ENCODE data around the gene HPDL.

HPDL gene

GRCh38 chr1:45303520-45304310 lies 23.0 kb upstream of the HPDL start:
- H3K27ac ChIP-seq (ENCODE audit: low read length) = peak overlapping the region; percentile 91
- peak overlapping the region; percentile 92 for H3K9ac ChIP-seq (ENCODE audit: low read depth, low read length)
- no peaks in the 10 kb centered on the region for H3K27me3 ChIP-seq (ENCODE audit: insufficient read depth, low read length)

GRCh38 chr1:45304311-45305081 lies 22.2 kb upstream of the HPDL start:
- Histone ChIP-seq H3K27ac (ENCODE audit: low read length) (peak overlapping the region; percentile 91), H3K27me3 (ENCODE audit: insufficient read depth, low read length) (no peaks in the 10 kb centered on the region)

More at GRCh38 chr1:45303520-45304310, 23.0 kb upstream of the HPDL start:
- no peaks in the 10 kb centered on the region for H3K36me3 ChIP-seq (ENCODE audit: insufficient read depth, low read depth, low read length)
- peak overlapping the region; percentile 88 for H3K4me3 ChIP-seq (ENCODE audit: low read length)
- peaks cover 34% of the 10 kb centered on the region for H3K4me1 ChIP-seq (ENCODE audit: insufficient read depth, low read length)
- H3K9me3 ChIP-seq (ENCODE audit: insufficient read depth, low read depth, low read length) = no peaks in the 10 kb centered on the region

GRCh38 chr1:45305231-45305630 lies 21.5 kb upstream of the HPDL start:
- no peaks in the 10 kb centered on the region for H3K27me3 ChIP-seq (ENCODE audit: insufficient read depth, low read length)
- H3K36me3 ChIP-seq (ENCODE audit: insufficient read depth, low read depth, low read length) = no peaks in the 10 kb centered on the region
- H3K27ac ChIP-seq (ENCODE audit: low read length) = no peak overlapping the region
- H3K9me3 ChIP-seq (ENCODE audit: insufficient read depth, low read depth, low read length) = no peaks in the 10 kb centered on the region
- peaks cover 34% of the 10 kb centered on the region for H3K4me1 ChIP-seq (ENCODE audit: insufficient read depth, low read length)
- H3K9ac ChIP-seq (ENCODE audit: low read depth, low read length) = peak overlapping the region; percentile 92; the same call in 1 of the 2 replicates
- H3K4me3 ChIP-seq (ENCODE audit: low read length) = no peak overlapping the region; the same call in 1 of the 2 replicates

More at GRCh38 chr1:45304311-45305081, 22.2 kb upstream of the HPDL start:
- Histone ChIP-seq H3K9me3 (ENCODE audit: insufficient read depth, low read depth, low read length) (no peaks in the 10 kb centered on the region), H3K9ac (ENCODE audit: low read depth, low read length) (peak overlapping the region; percentile 92; the same call in 1 of the 2 replicates), H3K4me1 (ENCODE audit: insufficient read depth, low read length) (peaks cover 34% of the 10 kb centered on the region), H3K4me3 (ENCODE audit: low read length) (peak overlapping the region; percentile 88), H3K36me3 (ENCODE audit: insufficient read depth, low read depth, low read length) (no peaks in the 10 kb centered on the region)

GRCh38 chr1:45306319-45306718 lies 20.4 kb upstream of the HPDL start:
- no peaks in the 10 kb centered on the region for H3K36me3 ChIP-seq (ENCODE audit: insufficient read depth, low read depth, low read length)
- peak overlapping the region; percentile 3; the same call in 1 of the 2 replicates for H3K4me3 ChIP-seq (ENCODE audit: low read length)
- H3K27me3 ChIP-seq (ENCODE audit: insufficient read depth, low read length) = no peaks in the 10 kb centered on the region
- peaks cover 34% of the 10 kb centered on the region for H3K4me1 ChIP-seq (ENCODE audit: insufficient read depth, low read length)
- H3K9me3 ChIP-seq (ENCODE audit: insufficient read depth, low read depth, low read length) = no peaks in the 10 kb centered on the region
- peak overlapping the region; percentile 59 for H3K27ac ChIP-seq (ENCODE audit: low read length)
- H3K9ac ChIP-seq (ENCODE audit: low read depth, low read length) = peak overlapping the region; percentile 61; the same call in 1 of the 2 replicates

GRCh38 chr1:45306905-45307304 lies 19.8 kb upstream of the HPDL start:
- Histone ChIP-seq H3K36me3 (ENCODE audit: insufficient read depth, low read depth, low read length) (no peaks in the 10 kb centered on the region), H3K27ac (ENCODE audit: low read length) (no peak overlapping the region), H3K9ac (ENCODE audit: low read depth, low read length) (peak overlapping the region; percentile 61; the same call in 1 of the 2 replicates), H3K9me3 (ENCODE audit: insufficient read depth, low read depth, low read length) (no peaks in the 10 kb centered on the region), H3K4me1 (ENCODE audit: insufficient read depth, low read length) (peaks cover 34% of the 10 kb centered on the region), H3K4me3 (ENCODE audit: low read length) (peak overlapping the region; percentile 3; the same call in 1 of the 2 replicates), H3K27me3 (ENCODE audit: insufficient read depth, low read length) (no peaks in the 10 kb centered on the region)

GRCh38 chr1:45314266-45314665 lies 12.4 kb upstream of the HPDL start:
- H3K36me3 ChIP-seq (ENCODE audit: insufficient read depth, low read depth, low read length) = no peaks in the 10 kb centered on the region
- H3K9ac ChIP-seq (ENCODE audit: low read depth, low read length) = no peak overlapping the region
- H3K27ac ChIP-seq (ENCODE audit: low read length) = no peak overlapping the region
- H3K9me3 ChIP-seq (ENCODE audit: insufficient read depth, low read depth, low read length) = no peaks in the 10 kb centered on the region
- H3K4me3 ChIP-seq (ENCODE audit: low read length) = no peak overlapping the region
- H3K4me1 ChIP-seq (ENCODE audit: insufficient read depth, low read length) = no peaks in the 10 kb centered on the region; the same call in 1 of the 2 replicates
- H3K27me3 ChIP-seq (ENCODE audit: insufficient read depth, low read length) = no peaks in the 10 kb centered on the region

- H3K4me1 ChIP-seq (ENCODE audit: insufficient read depth, low read length) = peaks cover 12% of the 10 kb centered on the region; the same call in 1 of the 2 replicates
- H3K9ac ChIP-seq (ENCODE audit: low read depth, low read length) = no peak overlapping the region
- no peaks in the 10 kb centered on the region for H3K9me3 ChIP-seq (ENCODE audit: insufficient read depth, low read depth, low read length)
- H3K36me3 ChIP-seq (ENCODE audit: insufficient read depth, low read depth, low read length) = no peaks in the 10 kb centered on the region
- H3K27me3 ChIP-seq (ENCODE audit: insufficient read depth, low read length) = no peaks in the 10 kb centered on the region
- no peak overlapping the region for H3K27ac ChIP-seq (ENCODE audit: low read length)
- no peak overlapping the region for H3K4me3 ChIP-seq (ENCODE audit: low read length)
Observed at GRCh38 chr1:45317166-45317565, 9.5 kb upstream of the HPDL start.

GRCh38 chr1:45319761-45320160 lies 6.9 kb upstream of the HPDL start:
- Histone ChIP-seq H3K9me3 (ENCODE audit: insufficient read depth, low read depth, low read length) (no peaks in the 10 kb centered on the region), H3K27me3 (ENCODE audit: insufficient read depth, low read length) (no peaks in the 10 kb centered on the region), H3K9ac (ENCODE audit: low read depth, low read length) (no peak overlapping the region), H3K4me3 (ENCODE audit: low read length) (no peak overlapping the region), H3K4me1 (ENCODE audit: insufficient read depth, low read length) (peaks cover 17% of the 10 kb centered on the region; the same call in 1 of the 2 replicates), H3K27ac (ENCODE audit: low read length) (no peak overlapping the region), H3K36me3 (ENCODE audit: insufficient read depth, low read depth, low read length) (no peaks in the 10 kb centered on the region)

GRCh38 chr1:45321444-45321843 lies 5.3 kb upstream of the HPDL start:
- no peaks in the 10 kb centered on the region for H3K9me3 ChIP-seq (ENCODE audit: insufficient read depth, low read depth, low read length)
- peak overlapping the region; percentile 64; the same call in 1 of the 2 replicates for H3K9ac ChIP-seq (ENCODE audit: low read depth, low read length)
- peaks cover 24% of the 10 kb centered on the region; the same call in 1 of the 2 replicates for H3K4me1 ChIP-seq (ENCODE audit: insufficient read depth, low read length)
- peak overlapping the region; percentile 2 for H3K27ac ChIP-seq (ENCODE audit: low read length)
- H3K4me3 ChIP-seq (ENCODE audit: low read length) = peak overlapping the region; percentile 21; the same call in 1 of the 2 replicates
- no peaks in the 10 kb centered on the region for H3K27me3 ChIP-seq (ENCODE audit: insufficient read depth, low read length)
- H3K36me3 ChIP-seq (ENCODE audit: insufficient read depth, low read depth, low read length) = no peaks in the 10 kb centered on the region

GRCh38 chr1:45322486-45323040 lies 4.1 kb upstream of the HPDL start:
- Histone ChIP-seq H3K36me3 (ENCODE audit: insufficient read depth, low read depth, low read length) (no peaks in the 10 kb centered on the region), H3K4me3 (ENCODE audit: low read length) (no peak overlapping the region), H3K9ac (ENCODE audit: low read depth, low read length) (no peak overlapping the region), H3K4me1 (ENCODE audit: insufficient read depth, low read length) (peaks cover 24% of the 10 kb centered on the region; the same call in 1 of the 2 replicates), H3K9me3 (ENCODE audit: insufficient read depth, low read depth, low read length) (no peaks in the 10 kb centered on the region), H3K27ac (ENCODE audit: low read length) (no peak overlapping the region), H3K27me3 (ENCODE audit: insufficient read depth, low read length) (no peaks in the 10 kb centered on the region)

- Histone ChIP-seq H3K4me1 (ENCODE audit: insufficient read depth, low read length) (peaks cover 36% of the 10 kb centered on the region; the same call in 1 of the 2 replicates), H3K27ac (ENCODE audit: low read length) (no peak overlapping the region), H3K9me3 (ENCODE audit: insufficient read depth, low read depth, low read length) (no peaks in the 10 kb centered on the region), H3K4me3 (ENCODE audit: low read length) (peak overlapping the region; percentile 59; the same call in 1 of the 2 replicates), H3K36me3 (ENCODE audit: insufficient read depth, low read depth, low read length) (peaks cover 27% of the 10 kb centered on the region), H3K27me3 (ENCODE audit: insufficient read depth, low read length) (no peaks in the 10 kb centered on the region), H3K9ac (ENCODE audit: low read depth, low read length) (peak overlapping the region; percentile 57; the same call in 1 of the 2 replicates)
Observed at GRCh38 chr1:45325851-45326506, 716 bp upstream of the HPDL start.

All from iPS-20b (cell line).